ENCODE measurements around the gene ITIH1. TPM values are rescaled to one million over a fixed set of nuclear protein-coding genes. Genes with fewer than 3 reads are reported as not detected.
"Not testable (repeated sequence)": the region's sequence is repeated elsewhere in the genome, so short reads cannot be mapped to it uniquely, and the experiment has no call there.

Gene ITIH1
- total and polyA plus RNA-seq, 2 donors (not counting 3 experiments of a cell fraction or from before 2014, with no cell fraction given), result not detected

- H3K9me3 ChIP-seq (replicated peaks; ENCODE audit: control insufficient read depth, insufficient read depth, low read length); H3K4me2 ChIP-seq (ENCODE audit: insufficient read depth, low read length); intact Hi-C loops (cut with micrococcal nuclease); H3K27me3 ChIP-seq (ENCODE audit: control insufficient read depth in 2 of 2, insufficient read depth in 2 of 2, low read length in 2 of 2); FAIRE-seq; H2AFZ ChIP-seq (ENCODE audit: low read depth, low read length); POLR2A ChIA-PET; H3K4me3 ChIP-seq (replicated peaks in 1 of 3; ENCODE audit: insufficient read depth in 1 of 3, low read depth in 1 of 3, low read length in 3 of 3); H3K27ac ChIP-seq (ENCODE audit: insufficient read depth, low read depth, low read length); H3K4me1 ChIP-seq (ENCODE audit: control insufficient read depth, extremely low read depth, insufficient read depth, low read length); H3K9ac ChIP-seq (replicated peaks; ENCODE audit: extremely low read depth, insufficient read depth, low read length); H3K79me2 ChIP-seq (ENCODE audit: control insufficient read depth, insufficient read depth, low read length); H3K9me1 ChIP-seq (replicated peaks; ENCODE audit: control insufficient read depth, extremely low read depth, insufficient read depth, low read length); BruUV-seq (replicated peaks); dilution Hi-C loops (cut with MboI; ENCODE audit: extremely low pct_ligation_motif_present, low sequenced_read_pairs); H4K20me1 ChIP-seq (replicated peaks; ENCODE audit: control insufficient read depth, extremely low read depth, insufficient read depth, low read length); H3K36me3 ChIP-seq (ENCODE audit: control insufficient read depth in 2 of 2, extremely low read depth in 1 of 2, insufficient read depth in 2 of 2, low read length in 2 of 2); DNase-seq (ENCODE audit: low read depth, low spot score): not testable (repeated sequence)
- CTCF ChIA-PET, result interaction anchor here (1.1 kb wide), 1 partner anchor 9 kb away, joined by 5 read pairs; no protein-coding TSS in a partner anchor
Observed at GRCh38 chr3:52776486-52776885, 913 bp upstream of the ITIH1 start.

GRCh38 chr3:52777959-52778805 lies 783 bp downstream of the ITIH1 start:
- Histone ChIP-seq H4K20me1 (replicated peaks; ENCODE audit: control insufficient read depth, extremely low read depth, insufficient read depth, low read length) (no peaks in the 10 kb centered on the region), H3K4me2 (ENCODE audit: insufficient read depth, low read length) (no peak overlapping the region), H3K79me2 (ENCODE audit: control insufficient read depth, insufficient read depth, low read length) (no peaks in the 10 kb centered on the region), H2AFZ (ENCODE audit: low read depth, low read length) (no peak overlapping the region), H3K27me3 (ENCODE audit: control insufficient read depth in 2 of 2, insufficient read depth in 2 of 2, low read length in 2 of 2) (peaks cover 0 to 13% of the 10 kb centered on the region in 2 experiments), H3K4me3 (replicated peaks in 1 of 3; ENCODE audit: insufficient read depth in 1 of 3, low read depth in 1 of 3, low read length in 3 of 3) (no peak overlapping the region), H3K27ac (ENCODE audit: insufficient read depth, low read depth, low read length) (no peak overlapping the region), H3K9me1 (replicated peaks; ENCODE audit: control insufficient read depth, extremely low read depth, insufficient read depth, low read length) (no peaks in the 10 kb centered on the region), H3K9ac (replicated peaks; ENCODE audit: extremely low read depth, insufficient read depth, low read length) (no peak overlapping the region), H3K36me3 (ENCODE audit: control insufficient read depth in 2 of 2, extremely low read depth in 1 of 2, insufficient read depth in 2 of 2, low read length in 2 of 2) (no peaks in the 10 kb centered on the region), H3K9me3 (replicated peaks; ENCODE audit: control insufficient read depth, insufficient read depth, low read length) (no peaks in the 10 kb centered on the region), H3K4me1 (ENCODE audit: control insufficient read depth, extremely low read depth, insufficient read depth, low read length) (no peaks in the 10 kb centered on the region)
- TF ChIP-seq GATA2 (IDR thresholded peaks at IDR 0.05; ENCODE audit: insufficient read depth, insufficient read length, low read depth, low read length), result no peak
- no peak for TF ChIP-seq FOS (IDR thresholded peaks at IDR 0.05; ENCODE audit: borderline replicate concordance, insufficient read depth, low read length)
- TF ChIP-seq EZH2 (IDR thresholded peaks at IDR 0.05; ENCODE audit: borderline replicate concordance, low read depth, low read length, severe bottlenecking), result no peak
- TF ChIP-seq JUN (IDR thresholded peaks at IDR 0.05; ENCODE audit: borderline replicate concordance, insufficient read depth, insufficient read length, low read depth), result no peak
- TF ChIP-seq, protein P1, sequence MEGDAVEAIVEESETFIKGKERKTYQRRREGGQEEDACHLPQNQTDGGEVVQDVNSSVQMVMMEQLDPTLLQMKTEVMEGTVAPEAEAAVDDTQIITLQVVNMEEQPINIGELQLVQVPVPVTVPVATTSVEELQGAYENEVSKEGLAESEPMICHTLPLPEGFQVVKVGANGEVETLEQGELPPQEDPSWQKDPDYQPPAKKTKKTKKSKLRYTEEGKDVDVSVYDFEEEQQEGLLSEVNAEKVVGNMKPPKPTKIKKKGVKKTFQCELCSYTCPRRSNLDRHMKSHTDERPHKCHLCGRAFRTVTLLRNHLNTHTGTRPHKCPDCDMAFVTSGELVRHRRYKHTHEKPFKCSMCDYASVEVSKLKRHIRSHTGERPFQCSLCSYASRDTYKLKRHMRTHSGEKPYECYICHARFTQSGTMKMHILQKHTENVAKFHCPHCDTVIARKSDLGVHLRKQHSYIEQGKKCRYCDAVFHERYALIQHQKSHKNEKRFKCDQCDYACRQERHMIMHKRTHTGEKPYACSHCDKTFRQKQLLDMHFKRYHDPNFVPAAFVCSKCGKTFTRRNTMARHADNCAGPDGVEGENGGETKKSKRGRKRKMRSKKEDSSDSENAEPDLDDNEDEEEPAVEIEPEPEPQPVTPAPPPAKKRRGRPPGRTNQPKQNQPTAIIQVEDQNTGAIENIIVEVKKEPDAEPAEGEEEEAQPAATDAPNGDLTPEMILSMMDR (IDR thresholded peaks at IDR 0.05; ENCODE audit: extremely low read depth in 1 of 2, insufficient read depth in 1 of 2, low read depth in 1 of 2, low read length in 2 of 2), result no peak
- dilution Hi-C loops (cut with MboI; ENCODE audit: extremely low pct_ligation_motif_present, low sequenced_read_pairs), result no loop called here
- BruUV-seq (replicated peaks), result no TSS peak
- ChIA-PET CTCF (interaction anchor here (2.0 kb wide), 1 partner anchor 43 kb away, joined by 7 read pairs; no protein-coding TSS in a partner anchor), POLR2A (no interaction called here)
- no peak for FAIRE-seq
- DNase-seq (ENCODE audit: low read depth, low spot score), result no peak
- intact Hi-C loops (cut with micrococcal nuclease), result no loop called here

Measured in endothelial cell of umbilical vein (primary cell).